SK-N-SH treated with all-trans-retinoic acid at 6 μM for 48 hours (cell line): ENCODE results near the gene WDR20.

Source experiments
- BACH2 ChIP-seq: fragments of 250-450 bp; sonication (Bioruptor Pico); IDR thresholded peaks from 2 replicates; pipeline ENCODE4 v1.9.0; 2021; ENCODE audit warnings: mild to moderate bottlenecking, borderline replicate concordance
- ESRRG ChIP-seq: fragments of 250-450 bp; sonication (Bioruptor Pico); IDR thresholded peaks from 2 replicates; pipeline ENCODE4 v1.6.1; 2021; ENCODE audit warnings: mild to moderate bottlenecking
- GLIS3 ChIP-seq: fragments of 250-450 bp; sonication (Bioruptor Pico); IDR thresholded peaks from 2 replicates; pipeline ENCODE4 v1.5.0; 2020; ENCODE audit warnings: mild to moderate bottlenecking, moderate library complexity
- RARB ChIP-seq: fragments of 250-450 bp; sonication (Bioruptor Pico); IDR thresholded peaks from 2 replicates; pipeline ENCODE4 v1.8.0; 2021; ENCODE audit warnings: mild to moderate bottlenecking, moderate library complexity
- TCF4 ChIP-seq: fragments of 250-450 bp; sonication (Bioruptor Pico); IDR thresholded peaks from 2 replicates; pipeline ENCODE4 v1.8.0; 2021; ENCODE audit warnings: mild to moderate bottlenecking, moderate library complexity, borderline replicate concordance
- TOX ChIP-seq: fragments of 250-450 bp; sonication (Bioruptor Pico); IDR thresholded peaks from 2 replicates; pipeline ENCODE4 v1.8.0; 2021; ENCODE audit warnings: mild to moderate bottlenecking, moderate library complexity, borderline replicate concordance
- ZC3H10 ChIP-seq: fragments of 250-450 bp; sonication (Bioruptor Pico); IDR thresholded peaks from 2 replicates; pipeline ENCODE4 v1.5.1; 2021; ENCODE audit warnings: mild to moderate bottlenecking, moderate library complexity
- ZFP3 ChIP-seq: fragments of 250-450 bp; sonication (Bioruptor Pico); IDR thresholded peaks from 2 replicates; pipeline ENCODE4 v1.5.0; 2020; ENCODE audit warnings: mild to moderate bottlenecking, moderate library complexity
- ZFP30 ChIP-seq: fragments of 450-650 bp; formaldehyde crosslinking; IDR thresholded peaks from 2 replicates; pipeline ENCODE4 v1.5.0; 2022; ENCODE audit warnings: mild to moderate bottlenecking, moderate library complexity
- ZNF565 ChIP-seq: fragments of 450-650 bp; formaldehyde crosslinking; conservative IDR thresholded peaks from 2 replicates; pipeline ENCODE4 v1.5.0; 2020; ENCODE audit warnings: low read depth, mild to moderate bottlenecking, moderate library complexity
- TF ChIP-seq, protein P1 (sequence below): fragments of 250-450 bp; sonication (Bioruptor Pico); IDR thresholded peaks from 2 replicates; pipeline ENCODE4 v1.8.0; 2020; ENCODE audit warnings: mild to moderate bottlenecking, moderate library complexity, borderline replicate concordance
- TF ChIP-seq, protein P2 (sequence below): fragments of 250-450 bp; sonication (Bioruptor Pico); IDR thresholded peaks from 2 replicates; pipeline ENCODE4 v1.5.1; 2020; ENCODE audit warnings: low read depth, mild to moderate bottlenecking, moderate library complexity

DNA sequence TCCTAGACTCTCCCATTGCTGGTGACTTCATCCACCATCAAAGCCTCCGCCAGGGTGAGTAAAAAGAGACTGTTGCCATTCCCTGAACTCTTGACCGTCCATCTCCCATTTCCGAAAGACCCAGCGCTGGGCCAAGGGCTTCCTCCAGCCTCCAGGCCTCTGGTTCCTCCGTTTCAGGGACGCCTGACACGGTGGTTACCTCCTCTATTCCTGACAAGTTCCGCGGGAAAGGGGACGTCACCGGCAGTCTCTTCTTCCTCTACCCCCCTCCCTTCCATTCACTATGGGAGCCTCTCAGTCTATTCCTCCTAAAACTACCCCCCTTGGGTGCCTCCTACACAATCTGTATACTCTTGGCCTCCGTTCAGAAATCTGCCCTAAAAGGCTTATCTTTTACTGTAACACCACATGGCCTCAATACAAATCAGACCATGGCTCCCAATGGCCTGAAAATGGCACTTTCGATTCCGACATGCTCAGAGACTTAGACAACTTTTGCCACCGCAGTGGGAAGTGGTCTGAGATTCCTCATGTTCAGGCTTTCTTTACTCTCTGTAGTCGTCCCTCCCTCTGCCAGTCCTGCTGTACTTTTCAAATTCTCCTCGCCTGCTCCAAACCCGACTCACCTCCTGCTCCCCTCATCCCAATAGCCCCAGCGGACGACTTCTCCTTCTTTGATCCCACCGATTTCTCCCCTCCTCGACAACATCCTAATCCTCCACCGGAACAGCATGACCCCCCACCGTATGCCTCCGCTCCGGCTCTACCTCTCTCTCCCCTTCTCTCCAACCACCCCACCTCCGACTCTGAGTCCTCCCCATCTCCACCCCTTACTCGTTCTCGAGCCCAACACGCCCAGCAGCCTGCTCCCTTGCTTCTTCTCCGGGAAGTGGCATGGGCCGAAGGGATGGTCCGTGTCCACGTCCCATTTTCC is 94.9 kb downstream of the WDR20 start:
- no peak for TF ChIP-seq ZFP30 (CRISPR knock-in tag)
- TF ChIP-seq TOX (CRISPR knock-in tag): no peak
- TF ChIP-seq, protein P1, sequence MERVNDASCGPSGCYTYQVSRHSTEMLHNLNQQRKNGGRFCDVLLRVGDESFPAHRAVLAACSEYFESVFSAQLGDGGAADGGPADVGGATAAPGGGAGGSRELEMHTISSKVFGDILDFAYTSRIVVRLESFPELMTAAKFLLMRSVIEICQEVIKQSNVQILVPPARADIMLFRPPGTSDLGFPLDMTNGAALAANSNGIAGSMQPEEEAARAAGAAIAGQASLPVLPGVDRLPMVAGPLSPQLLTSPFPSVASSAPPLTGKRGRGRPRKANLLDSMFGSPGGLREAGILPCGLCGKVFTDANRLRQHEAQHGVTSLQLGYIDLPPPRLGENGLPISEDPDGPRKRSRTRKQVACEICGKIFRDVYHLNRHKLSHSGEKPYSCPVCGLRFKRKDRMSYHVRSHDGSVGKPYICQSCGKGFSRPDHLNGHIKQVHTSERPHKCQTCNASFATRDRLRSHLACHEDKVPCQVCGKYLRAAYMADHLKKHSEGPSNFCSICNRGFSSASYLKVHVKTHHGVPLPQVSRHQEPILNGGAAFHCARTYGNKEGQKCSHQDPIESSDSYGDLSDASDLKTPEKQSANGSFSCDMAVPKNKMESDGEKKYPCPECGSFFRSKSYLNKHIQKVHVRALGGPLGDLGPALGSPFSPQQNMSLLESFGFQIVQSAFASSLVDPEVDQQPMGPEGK: no peak
- no peak for TF ChIP-seq RARB
- TF ChIP-seq, protein P2, sequence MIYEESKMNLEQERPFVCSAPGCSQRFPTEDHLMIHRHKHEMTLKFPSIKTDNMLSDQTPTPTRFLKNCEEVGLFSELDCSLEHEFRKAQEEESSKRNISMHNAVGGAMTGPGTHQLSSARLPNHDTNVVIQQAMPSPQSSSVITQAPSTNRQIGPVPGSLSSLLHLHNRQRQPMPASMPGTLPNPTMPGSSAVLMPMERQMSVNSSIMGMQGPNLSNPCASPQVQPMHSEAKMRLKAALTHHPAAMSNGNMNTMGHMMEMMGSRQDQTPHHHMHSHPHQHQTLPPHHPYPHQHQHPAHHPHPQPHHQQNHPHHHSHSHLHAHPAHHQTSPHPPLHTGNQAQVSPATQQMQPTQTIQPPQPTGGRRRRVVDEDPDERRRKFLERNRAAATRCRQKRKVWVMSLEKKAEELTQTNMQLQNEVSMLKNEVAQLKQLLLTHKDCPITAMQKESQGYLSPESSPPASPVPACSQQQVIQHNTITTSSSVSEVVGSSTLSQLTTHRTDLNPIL: no peak
- no peak for TF ChIP-seq TCF4
- no peak for TF ChIP-seq ZNF565
- no peak for TF ChIP-seq ESRRG (CRISPR knock-in tag)
- no peak for TF ChIP-seq BACH2
- no peak for TF ChIP-seq ZFP3 (CRISPR knock-in tag)
- TF ChIP-seq GLIS3 (CRISPR knock-in tag): no peak
- no peak for TF ChIP-seq ZC3H10 (CRISPR knock-in tag)
